Endothelial cell of umbilical vein (primary cell): Measurements from ENCODE around the gene MERTK. TPM values are rescaled to one million over a fixed set of nuclear protein-coding genes. Genes with fewer than 3 reads are reported as not detected.

Source experiments
- BruUV-seq: library from RNA; stranded (reverse); fragments of 400-500 nt; replicated peaks from 2 replicates; lab custom pipeline; 2021; lab: Mats Ljungman, UMichigan
- CTCF ChIA-PET: fragments of 300-600, 350-600 bp; sonication (Branson Sonifier 250); formaldehyde crosslinking; loops from one replicate; lab custom pipeline; 2021; ENCODE audit warnings: antibody characterized with exemption, inconsistent platforms; lab: Charles Lee
- POLR2A ChIA-PET: fragments of 300-600, 350-600 bp; sonication (Branson Sonifier 250); formaldehyde crosslinking; loops from one replicate; lab custom pipeline; 2021; ENCODE audit warnings: antibody characterized with exemption, inconsistent platforms; lab: Charles Lee
- DNase-seq: peaks from one replicate; pipeline ENCODE4 v3.0.0-alpha.2; 2011; ENCODE audit warnings: low read depth, low spot score
- FAIRE-seq: peaks from 2 replicates; lab custom pipeline; 2011; peaks lifted over from hg19 to GRCh38; lab: Jason Lieb, UNC
- H2AFZ ChIP-seq: 2 replicates; pipeline ENCODE4 v1.6.0; 2012; ENCODE audit warnings: low read depth, low read length, control low read depth, inconsistent platforms
- H3K27ac ChIP-seq: 2 replicates; pipeline ENCODE4 v1.5.1; 2011; ENCODE audit warnings: low read depth, mild to moderate bottlenecking, control low read depth, low read length, moderate library complexity; ENCODE audit not compliant: insufficient read depth
- H3K27me3 ChIP-seq, 2 experiments: 2 replicates each; pipeline versions ENCODE4 v1.6.0 to v1.6.1; 2011; ENCODE audit warnings: low read length in 2 of 2, mixed read lengths in 1 of 2; ENCODE audit not compliant: control insufficient read depth in 2 of 2, insufficient read depth in 2 of 2
- H3K36me3 ChIP-seq, 2 experiments: 2 replicates in 1 of 2; 3 replicates in 1 of 2; pipeline ENCODE4 v1.5.1; 2011; ENCODE audit warnings: low read length in 2 of 2, mild to moderate bottlenecking in 1 of 2, moderate library complexity in 1 of 2; ENCODE audit not compliant: control insufficient read depth in 2 of 2, insufficient read depth in 2 of 2; ENCODE audit errors: extremely low read depth in 1 of 2
- H3K4me1 ChIP-seq: 3 replicates; pipeline ENCODE4 v1.5.1; 2011; ENCODE audit warnings: mild to moderate bottlenecking, low read length; ENCODE audit not compliant: control insufficient read depth, insufficient read depth; ENCODE audit errors: extremely low read depth
- H3K4me2 ChIP-seq: 2 replicates; pipeline ENCODE4 v1.6.1; 2011; ENCODE audit warnings: low read length, control low read depth, mixed read lengths; ENCODE audit not compliant: insufficient read depth
- H3K4me3 ChIP-seq, 3 experiments: fragments of 200-600 bp in 1 of 3; sonication (generic), shearing (Covaris generic) in 1 of 3; replicated peaks in 1 of 3; 2 replicates each; pipeline ENCODE4 v1.5.1; 2011 to 2016; ENCODE audit warnings: control low read depth in 3 of 3, low read length in 3 of 3, mild to moderate bottlenecking in 2 of 3, inconsistent platforms in 1 of 3, low read depth in 1 of 3, moderate library complexity in 1 of 3; ENCODE audit not compliant: insufficient read depth in 1 of 3
- H3K79me2 ChIP-seq: 2 replicates; pipeline ENCODE4 v1.6.0; 2012; ENCODE audit warnings: low read length, inconsistent platforms; ENCODE audit not compliant: control insufficient read depth, insufficient read depth
- H3K9ac ChIP-seq: replicated peaks from 2 replicates; pipeline ENCODE3; 2011; ENCODE audit warnings: low read length, control low read depth; ENCODE audit not compliant: insufficient read depth; ENCODE audit errors: extremely low read depth
- H3K9me1 ChIP-seq: replicated peaks from 3 replicates; pipeline ENCODE4 v1.6.0; 2011; ENCODE audit warnings: mild to moderate bottlenecking, low read length; ENCODE audit not compliant: control insufficient read depth, insufficient read depth; ENCODE audit errors: extremely low read depth
- H3K9me3 ChIP-seq: replicated peaks from 2 replicates; pipeline ENCODE4 v1.5.1; 2012; ENCODE audit warnings: low read length, inconsistent platforms; ENCODE audit not compliant: control insufficient read depth, insufficient read depth
- H4K20me1 ChIP-seq: replicated peaks from 2 replicates; pipeline ENCODE3; 2011; ENCODE audit warnings: mild to moderate bottlenecking, low read length; ENCODE audit not compliant: control insufficient read depth, insufficient read depth; ENCODE audit errors: extremely low read depth
- CTCF ChIP-seq, 2 donors: IDR thresholded peaks; 1 replicate in 1 of 2; 2 replicates in 1 of 2; pipeline ENCODE4 v1.5.1; 2011; ENCODE audit warnings: low read length in 2 of 2, mild to moderate bottlenecking in 2 of 2, moderate library complexity in 2 of 2, control low read depth in 1 of 2, inconsistent platforms in 1 of 2, low read depth in 1 of 2; ENCODE audit not compliant: insufficient read depth in 1 of 2; ENCODE audit errors: extremely low read depth in 1 of 2
- EZH2 ChIP-seq: IDR thresholded peaks from 2 replicates; pipeline ENCODE4 v1.6.1; 2012; ENCODE audit warnings: borderline replicate concordance, low read depth, mild to moderate bottlenecking, moderate library complexity, low read length, inconsistent platforms; ENCODE audit not compliant: severe bottlenecking
- FOS ChIP-seq: IDR thresholded peaks from 2 replicates; pipeline ENCODE4 v1.6.1; 2011; ENCODE audit warnings: mild to moderate bottlenecking, low read length, moderate library complexity, borderline replicate concordance; ENCODE audit not compliant: insufficient read depth
- JUN ChIP-seq: IDR thresholded peaks from 2 replicates; pipeline ENCODE4 v1.6.1; 2011; ENCODE audit warnings: borderline replicate concordance, low read depth; ENCODE audit not compliant: insufficient read length, insufficient read depth
- dilution Hi-C: fragments of 300-500 bp; cut with MboI; formaldehyde crosslinking; loops from one replicate; pipeline ENCODE4 v1.15.0; 2019; ENCODE audit warnings: low sequenced_read_pairs; ENCODE audit not compliant: extremely low pct_ligation_motif_present
- intact Hi-C: fragments of 100-400 bp; cut with micrococcal nuclease; formaldehyde crosslinking; loops from one replicate; pipeline ENCODE4 v1.10.0; 2022
- polyA plus RNA-seq, 4 experiments: library from polyadenylated mRNA; depleted of rRNA in 3 of 4; stranded (reverse) in 3 of 4; unstranded in 1 of 4; fragments of >200 nt; gene quantifications; 2 replicates each; pipeline versions ENCODE4 v1.2.1 to v1.2.3, GENCODE V29; 2011 to 2012; ENCODE audit warnings: missing spikeins in 1 of 4
- total RNA-seq: library from RNA; stranded (reverse); gene quantifications from 2 replicates; pipeline ENCODE4 v1.2.3, GENCODE V29; 2021

Gene MERTK
- total and polyA plus RNA-seq, 2 donors (not counting 3 experiments of a cell fraction or from before 2014, with no cell fraction given): 37.3 to 39.6 TPM

GRCh38 chr2:112073875-112074274 lies 175.5 kb downstream of the MERTK start:
- H4K20me1 ChIP-seq: no peaks in the 10 kb centered on the region
- no TSS peak for BruUV-seq
- no peak overlapping the region for H3K4me3 ChIP-seq
- intact Hi-C loops (no loop called here), dilution Hi-C loops (no loop called here)
- CTCF ChIA-PET: interaction anchor here (1.0 kb wide), 1 partner anchor 19 kb away, joined by 3 read pairs; no protein-coding TSS in a partner anchor
- H3K36me3 ChIP-seq: peaks cover 0 to 10% of the 10 kb centered on the region in 2 experiments
- FAIRE-seq (no peak), DNase-seq (peak; percentile 30)
- no peak for TF ChIP-seq EZH2
- peaks cover 34% of the 10 kb centered on the region for H3K4me1 ChIP-seq
- no peaks in the 10 kb centered on the region for H3K9me1 ChIP-seq
- H3K4me2 ChIP-seq: peak overlapping the region; percentile 53
- POLR2A ChIA-PET: no interaction called here
- H3K9me3 ChIP-seq: no peaks in the 10 kb centered on the region
- peak overlapping the region; percentile 98 for H3K27ac ChIP-seq
- H3K27me3 ChIP-seq: no peaks in the 10 kb centered on the region
- no peak overlapping the region for H2AFZ ChIP-seq
- H3K9ac ChIP-seq: no peak overlapping the region
- H3K79me2 ChIP-seq: peaks cover 27% of the 10 kb centered on the region

- H3K36me3 ChIP-seq: peaks cover 0 to 10% of the 10 kb centered on the region in 2 experiments
- no peaks in the 10 kb centered on the region for H3K9me1 ChIP-seq
- no TSS peak for BruUV-seq
- peaks cover 34% of the 10 kb centered on the region for H3K4me1 ChIP-seq
- H3K27me3 ChIP-seq: no peaks in the 10 kb centered on the region
- CTCF ChIA-PET: interaction anchor here (1.0 to 1.7 kb wide), 2 partner anchors 19 to 20 kb away, joined by 3 read pairs; no protein-coding TSS in a partner anchor
- peak overlapping the region; percentile 69 for H3K9ac ChIP-seq
- no peaks in the 10 kb centered on the region for H4K20me1 ChIP-seq
- FAIRE-seq: no peak
- H3K27ac ChIP-seq: peak overlapping the region; percentile 98
- dilution Hi-C loops (no loop called here), intact Hi-C loops (no loop called here)
- H3K79me2 ChIP-seq: peaks cover 27% of the 10 kb centered on the region
- POLR2A ChIA-PET: no interaction called here
- H3K4me3 ChIP-seq: no peak overlapping the region
- H3K4me2 ChIP-seq: peak overlapping the region; percentile 93
- DNase-seq: peak; percentile 38
- H3K9me3 ChIP-seq: no peaks in the 10 kb centered on the region
- no peak overlapping the region for H2AFZ ChIP-seq
- peak; percentile 59 for TF ChIP-seq FOS
- TF ChIP-seq JUN: peak; percentile 42
- no peak for TF ChIP-seq CTCF (IDR thresholded peaks at IDR 0.05; ENCODE audit: extremely low read depth in 1 of 2, insufficient read depth in 1 of 2, low read depth in 1 of 2, low read length in 2 of 2)
Observed at GRCh38 chr2:112074506-112074905, 176.1 kb downstream of the MERTK start.
